IMR-90 (cell line): ENCODE results near the gene GNB2. TPM values are rescaled to one million over a fixed set of nuclear protein-coding genes. Genes with fewer than 3 reads are reported as not detected.
"Not testable (repeated sequence)": the region's sequence is repeated elsewhere in the genome, so short reads cannot be mapped to it uniquely, and the experiment has no call there.

Experiments used
- ATAC-seq: fragments of 200-7000 bp; cut with Tn5 transposase; 2 replicates; pipeline ENCODE4 v1.9.1; 2020; ENCODE audit warnings: low read depth, mild to moderate bottlenecking, moderate library complexity
- BruUV-seq: library from RNA; stranded (reverse); fragments of 400-500 nt; replicated peaks from 2 replicates; lab custom pipeline; 2021; lab: Mats Ljungman, UMichigan
- CTCF ChIA-PET: fragments of 300-600 bp; formaldehyde crosslinking; extraction: SDS; loops from one replicate; lab custom pipeline; 2021; ENCODE audit warnings: antibody characterized with exemption; lab: Yijun Ruan, JAX
- POLR2A ChIA-PET: fragments of 300-600 bp; sonication (Branson Sonifier 250); formaldehyde crosslinking; loops from one replicate; lab custom pipeline; 2022; ENCODE audit warnings: antibody characterized with exemption; ENCODE audit not compliant: unreplicated experiment; lab: Charles Lee
- DNase-seq: peaks from one replicate; pipeline ENCODE4 v3.0.0; 2013
- H2AFZ ChIP-seq: replicated peaks from 2 replicates; pipeline ENCODE3; 2013; ENCODE audit warnings: low read length, mild to moderate bottlenecking; ENCODE audit not compliant: poor library complexity
- H2AK5ac ChIP-seq: 2 replicates; pipeline ENCODE4 v1.6.1; 2013; ENCODE audit warnings: low read depth, low read length, inconsistent platforms
- H2AK9ac ChIP-seq: replicated peaks from 2 replicates; pipeline ENCODE3; 2013; ENCODE audit warnings: mild to moderate bottlenecking, low read depth, low read length, moderate library complexity; ENCODE audit not compliant: poor library complexity
- H2BK120ac ChIP-seq: 2 replicates; pipeline ENCODE4 v1.6.1; 2013; ENCODE audit warnings: low read depth, low read length, inconsistent platforms
- H2BK15ac ChIP-seq: 3 replicates; pipeline ENCODE4 v1.6.1; 2013; ENCODE audit warnings: low read depth, low read length, inconsistent platforms
- H2BK20ac ChIP-seq: 2 replicates; pipeline ENCODE4 v1.6.1; 2013; ENCODE audit warnings: low read depth, mild to moderate bottlenecking, inconsistent platforms, low read length, moderate library complexity
- H2BK5ac ChIP-seq: 2 replicates; pipeline ENCODE4 v1.6.1; 2013; ENCODE audit warnings: mild to moderate bottlenecking, low read depth, low read length, inconsistent platforms; ENCODE audit not compliant: poor library complexity, severe bottlenecking
- H3K14ac ChIP-seq: replicated peaks from 2 replicates; pipeline ENCODE4 v1.6.1; 2013; ENCODE audit warnings: low read depth, low read length, inconsistent platforms
- H3K18ac ChIP-seq: 2 replicates; pipeline ENCODE4 v1.6.1; 2013; ENCODE audit warnings: low read depth, low read length, control low read depth
- H3K23ac ChIP-seq: 2 replicates; pipeline ENCODE4 v1.6.1; 2013; ENCODE audit warnings: low read depth, low read length, inconsistent platforms
- H3K27ac ChIP-seq: 2 replicates; pipeline ENCODE4 v1.5.1; 2013; ENCODE audit warnings: mild to moderate bottlenecking, control low read depth, low read length; ENCODE audit not compliant: insufficient read depth
- H3K27me3 ChIP-seq: 2 replicates; pipeline ENCODE4 v1.6.1; 2013; ENCODE audit warnings: low read length; ENCODE audit not compliant: control insufficient read depth, insufficient read depth
- H3K36me3 ChIP-seq: 2 replicates; pipeline ENCODE4 v1.6.1; 2013; ENCODE audit warnings: low read length, mixed read lengths; ENCODE audit not compliant: control insufficient read depth, insufficient read depth
- H3K4ac ChIP-seq: 2 replicates; pipeline ENCODE4 v1.6.1; 2013; ENCODE audit warnings: low read depth, low read length, inconsistent platforms
- H3K4me1 ChIP-seq: 2 replicates; pipeline ENCODE4 v1.6.1; 2013; ENCODE audit warnings: low read length, mixed read lengths; ENCODE audit not compliant: control insufficient read depth, insufficient read depth
- H3K4me2 ChIP-seq: 2 replicates; pipeline ENCODE4 v1.6.1; 2013; ENCODE audit warnings: low read depth, mild to moderate bottlenecking, control low read depth, low read length, moderate library complexity
- H3K4me3 ChIP-seq: 2 replicates; pipeline ENCODE4 v1.5.1; 2013; ENCODE audit warnings: low read depth, mild to moderate bottlenecking, control low read depth, low read length, moderate library complexity; ENCODE audit not compliant: insufficient read depth
- H3K56ac ChIP-seq: 2 replicates; pipeline ENCODE4 v1.6.1; 2013; ENCODE audit warnings: low read length, inconsistent platforms; ENCODE audit not compliant: insufficient read depth; ENCODE audit errors: extremely low read depth
- H3K79me1 ChIP-seq, 2 experiments: 2 replicates each; pipeline ENCODE4 v1.6.1; 2013; ENCODE audit warnings: low read length in 2 of 2, inconsistent platforms in 1 of 2, low read depth in 1 of 2
- H3K9ac ChIP-seq: 2 replicates; pipeline ENCODE4 v1.6.1; 2013; ENCODE audit warnings: low read depth, low read length, control low read depth
- H3K9me1 ChIP-seq: 2 replicates; pipeline ENCODE4 v1.6.1; 2013; ENCODE audit warnings: low read length, inconsistent platforms; ENCODE audit not compliant: insufficient read depth
- H3K9me3 ChIP-seq: 2 replicates; pipeline ENCODE4 v1.6.1; 2013; ENCODE audit warnings: low read length; ENCODE audit not compliant: control insufficient read depth, insufficient read depth
- H4K20me1 ChIP-seq: 2 replicates; pipeline ENCODE4 v1.6.1; 2013; ENCODE audit warnings: low read length, inconsistent platforms; ENCODE audit not compliant: insufficient read depth
- H4K5ac ChIP-seq: 2 replicates; pipeline ENCODE4 v1.6.1; 2013; ENCODE audit warnings: mild to moderate bottlenecking, low read depth, low read length, control low read depth
- H4K8ac ChIP-seq, 2 experiments: 2 replicates each; pipeline ENCODE4 v1.6.1; 2013; ENCODE audit warnings: low read depth in 2 of 2, low read length in 2 of 2, control low read depth in 1 of 2, inconsistent platforms in 1 of 2
- H4K91ac ChIP-seq: 2 replicates; pipeline ENCODE4 v1.6.1; 2013; ENCODE audit warnings: low read depth, low read length, inconsistent platforms; ENCODE audit not compliant: insufficient read depth
- WGBS, 2 experiments: methylation state at CpG; one replicate each; pipeline versions ENCODE4 v1.1.5 to v1.1.7; 2013; ENCODE audit warnings: missing lambda C conversion rate in 2 of 2; ENCODE audit not compliant: insufficient read length in 1 of 2; ENCODE audit errors: extremely low coverage in 2 of 2; 5-methylcytosine and 5-hydroxymethylcytosine counted together
- dilution Hi-C: fragments of 300-500 bp; cut with HindIII; formaldehyde crosslinking; loops from one replicate; pipeline ENCODE4 v1.14.3; 2018; ENCODE audit warnings: low sequenced_read_pairs; ENCODE audit not compliant: unreplicated experiment
- in situ Hi-C: fragments of 300-500 bp; cut with MboI; formaldehyde crosslinking; loops from 3 replicates; pipeline ENCODE4 v1.14.3; 2019; ENCODE audit warnings: low sequenced_read_pairs, inconsistent platforms, mixed read lengths
- intact Hi-C: fragments of 100-400 bp; cut with micrococcal nuclease; formaldehyde crosslinking; loops from 2 replicates; pipeline ENCODE4 v1.10.0; 2022
- polyA plus RNA-seq, 3 experiments: library from polyadenylated mRNA; depleted of rRNA; stranded (reverse); fragments of >200 nt; gene quantifications; 2 replicates each; pipeline ENCODE4 v1.2.3, GENCODE V29; 2012; ENCODE audit warnings: low replicate concordance in 1 of 3
- total RNA-seq: library from RNA; depleted of rRNA; stranded (reverse); fragments of >200 nt; gene quantifications from 2 replicates; pipeline ENCODE4 v1.2.3, GENCODE V29; 2012

Gene GNB2
- total and polyA plus RNA-seq, 2 of the 4 experiments (the other 2 are of a cell fraction) = 62.0 to 279 TPM

GRCh38 chr7:100717073-100717472, 43.5 kb downstream of the GNB2 start:
- H3K9ac ChIP-seq, H3K4me3 ChIP-seq, ATAC-seq, H2AK9ac ChIP-seq, dilution Hi-C loops, H2AK5ac ChIP-seq, H3K36me3 ChIP-seq, H3K27ac ChIP-seq, H4K20me1 ChIP-seq, H2BK20ac ChIP-seq, intact Hi-C loops, H3K4ac ChIP-seq, H4K91ac ChIP-seq, H3K79me1 ChIP-seq, H2AFZ ChIP-seq, H3K4me2 ChIP-seq, DNase-seq, H4K5ac ChIP-seq, H3K9me1 ChIP-seq, H4K8ac ChIP-seq, H3K23ac ChIP-seq, BruUV-seq, H3K56ac ChIP-seq, H3K14ac ChIP-seq, H3K18ac ChIP-seq, H2BK120ac ChIP-seq, H2BK15ac ChIP-seq, H3K4me1 ChIP-seq, POLR2A ChIA-PET, H2BK5ac ChIP-seq, H3K9me3 ChIP-seq: not testable (repeated sequence)
- peaks cover 37% of the 10 kb centered on the region for H3K27me3 ChIP-seq
- WGBS, 2 experiments = 79% methylated on average over 2 of the region's 2 CpGs; no CpG with 5 or more reads in 1 of the 2 experiments
- CTCF ChIA-PET = interaction anchor here (0.8 kb wide), 1 partner anchor 9 kb away, joined by 3 read pairs; no protein-coding TSS in a partner anchor
- in situ Hi-C loops = loop anchor here (25.0 kb wide), 1 partner anchor 345 kb away; no protein-coding TSS in a partner anchor
